GM23338 (cell line): ENCODE measurements around the gene CLSTN2. TPM values are rescaled to one million over a fixed set of nuclear protein-coding genes. Genes with fewer than 3 reads are reported as not detected.

Source experiments
- ATAC-seq: fragments of 200-7000 bp; cut with Tn5 transposase; 3 replicates; pipeline ENCODE4 v1.9.1; 2020
- DNase-seq: peaks from one replicate; pipeline ENCODE4 v3.0.0-alpha.2; 2015; ENCODE audit warnings: low spot score
- H2AFZ ChIP-seq: fragments of 200-600 bp; sonication (generic); 2 replicates; pipeline ENCODE4 v1.8.0; 2016; ENCODE audit warnings: antibody characterized with exemption, mild to moderate bottlenecking, moderate library complexity
- H3F3A ChIP-seq: fragments of 200-600 bp; sonication (generic); replicated peaks from 2 replicates; pipeline ENCODE4 v1.8.0; 2017; ENCODE audit warnings: antibody characterized with exemption, mixed run types, low read depth
- H3K27ac ChIP-seq: fragments of 200-600 bp; sonication (generic); 2 replicates; pipeline ENCODE4 v1.6.1; 2016; ENCODE audit warnings: low read depth
- H3K27me3 ChIP-seq: fragments of 200-600 bp; sonication (generic); 2 replicates; pipeline ENCODE4 v1.8.0; 2016; ENCODE audit warnings: mild to moderate bottlenecking, mixed run types, moderate library complexity; ENCODE audit not compliant: insufficient read depth
- H3K36me3 ChIP-seq: fragments of 200-600 bp; sonication (generic); 2 replicates; pipeline ENCODE4 v1.8.0; 2016; ENCODE audit warnings: mild to moderate bottlenecking; ENCODE audit not compliant: insufficient read depth
- H3K4me1 ChIP-seq: fragments of 200-600 bp; sonication (generic); 2 replicates; pipeline ENCODE4 v1.8.0; 2016; ENCODE audit warnings: mild to moderate bottlenecking, moderate library complexity; ENCODE audit not compliant: insufficient read depth
- H3K4me2 ChIP-seq: fragments of 200-600 bp; sonication (generic); 2 replicates; pipeline ENCODE4 v1.7.1; 2017; ENCODE audit warnings: mixed run types
- H3K4me3 ChIP-seq: fragments of 200-600 bp; sonication (generic); 2 replicates; pipeline ENCODE4 v1.6.1; 2016; ENCODE audit warnings: mixed run types
- H3K79me2 ChIP-seq: fragments of 200-600 bp; sonication (generic); replicated peaks from 2 replicates; pipeline ENCODE4 v1.8.0; 2017; ENCODE audit warnings: mild to moderate bottlenecking; ENCODE audit not compliant: insufficient read depth
- H3K9me2 ChIP-seq: fragments of 200-600 bp; sonication (generic); 2 replicates; pipeline ENCODE4 v1.8.0; 2017; ENCODE audit not compliant: insufficient read depth
- H4K20me1 ChIP-seq: fragments of 200-600 bp; sonication (generic); replicated peaks from 2 replicates; pipeline ENCODE4 v1.8.0; 2017; ENCODE audit warnings: mild to moderate bottlenecking; ENCODE audit not compliant: insufficient read depth
- H3K27ac Mint-ChIP-seq: 2 replicates; pipeline ENCODE4 v1.8.0; 2020; ENCODE audit warnings: inconsistent platforms, mild to moderate bottlenecking, moderate library complexity, mixed read lengths
- H3K27me3 Mint-ChIP-seq: 3 replicates; pipeline ENCODE4 v1.8.0; 2022; ENCODE audit warnings: low read depth, mild to moderate bottlenecking, moderate library complexity, mixed read lengths, inconsistent platforms; ENCODE audit not compliant: insufficient read depth, poor library complexity
- H3K36me3 Mint-ChIP-seq: 3 replicates; pipeline ENCODE4 v1.8.0; 2021; ENCODE audit warnings: low read depth, mild to moderate bottlenecking, inconsistent platforms, moderate library complexity, mixed read lengths
- H3K4me1 Mint-ChIP-seq: 3 replicates; pipeline ENCODE4 v1.8.0; 2020; ENCODE audit warnings: mild to moderate bottlenecking, inconsistent platforms, mixed read lengths
- H3K4me3 Mint-ChIP-seq: 3 replicates; pipeline ENCODE4 v1.8.0; 2021; ENCODE audit warnings: moderate library complexity, mild to moderate bottlenecking, inconsistent platforms, mixed read lengths
- H3K9me3 Mint-ChIP-seq: 3 replicates; pipeline ENCODE4 v1.8.0; 2020; ENCODE audit warnings: moderate library complexity, mild to moderate bottlenecking, inconsistent platforms, mixed read lengths
- CREB1 ChIP-seq: fragments of 250-450 bp; sonication (Bioruptor Pico); IDR thresholded peaks from 2 replicates; pipeline ENCODE4 v1.5.0; 2020; ENCODE audit warnings: low read depth, mild to moderate bottlenecking, moderate library complexity
- EZH2 ChIP-seq: fragments of 200-600 bp; sonication (generic); IDR thresholded peaks from one replicate; pipeline ENCODE4 v1.8.0; 2017; ENCODE audit warnings: antibody characterized with exemption, mild to moderate bottlenecking, low read depth; ENCODE audit not compliant: unreplicated experiment
- EZH2phosphoT487 ChIP-seq: fragments of 200-600 bp; sonication (generic); IDR thresholded peaks from one replicate; pipeline ENCODE4 v1.8.1; 2018; ENCODE audit warnings: antibody characterized with exemption; ENCODE audit not compliant: unreplicated experiment
- JUNB ChIP-seq: IDR thresholded peaks from one replicate; pipeline ENCODE4 v1.6.1; 2016; ENCODE audit warnings: antibody characterized with exemption; ENCODE audit not compliant: unreplicated experiment
- NANOG ChIP-seq: IDR thresholded peaks from 2 replicates; pipeline ENCODE4 v1.6.1; 2016; ENCODE audit warnings: antibody characterized with exemption, borderline replicate concordance
- POLR2AphosphoS5 ChIP-seq: IDR thresholded peaks from 2 replicates; pipeline ENCODE4 v1.6.1; 2016; ENCODE audit warnings: antibody characterized with exemption, low read depth
- STAT1 ChIP-seq: IDR thresholded peaks from one replicate; pipeline ENCODE4 v1.6.1; 2016; ENCODE audit warnings: antibody characterized with exemption; ENCODE audit not compliant: unreplicated experiment
- ZNF114 ChIP-seq: fragments of 250-450 bp; sonication (Bioruptor Pico); IDR thresholded peaks from 2 replicates; pipeline ENCODE4 v1.5.0; 2020; ENCODE audit warnings: mild to moderate bottlenecking, moderate library complexity
- ZNF331 ChIP-seq: fragments of 250-450 bp; sonication (Bioruptor Pico); IDR thresholded peaks from 2 replicates; pipeline ENCODE4 v1.5.0; 2020; ENCODE audit warnings: low read depth, mild to moderate bottlenecking, moderate library complexity
- polyA plus RNA-seq: library from polyadenylated mRNA; unstranded; fragments of >200 nt; fragmentation: Nextera tagmentation; extraction: Ambion mirVana; gene quantifications from 2 replicates; pipeline ENCODE4 v1.2.1, GENCODE V29; 2016
- total RNA-seq: library from RNA; depleted of rRNA; stranded (reverse); fragments of >200 nt; shearing (Covaris generic); gene quantifications from 2 replicates; pipeline ENCODE4 v1.2.3, GENCODE V29; 2014
- TF ChIP-seq, protein P1 (sequence below): IDR thresholded peaks from 2 replicates; pipeline ENCODE4 v1.6.1; 2016; ENCODE audit warnings: antibody characterized with exemption
- TF ChIP-seq, protein P2 (sequence below): fragments of 250-450 bp; sonication (Bioruptor Pico); IDR thresholded peaks from 2 replicates; pipeline ENCODE4 v1.5.0; 2020; ENCODE audit warnings: mild to moderate bottlenecking, moderate library complexity
- TF ChIP-seq, protein P3 (sequence below), 2 experiments: fragments of 200-600 bp in 1 of 2; sonication (generic) in 1 of 2; conservative IDR thresholded peaks; 2 replicates each; pipeline versions ENCODE4 v1.5.1 to v1.6.1; 2016 to 2017; ENCODE audit warnings: antibody characterized with exemption in 2 of 2, low read depth in 2 of 2, mild to moderate bottlenecking in 2 of 2, moderate library complexity in 1 of 2
- TF ChIP-seq, protein P4 (sequence below): IDR thresholded peaks from one replicate; pipeline ENCODE4 v1.6.1; 2018; ENCODE audit warnings: antibody characterized with exemption; ENCODE audit not compliant: unreplicated experiment

Gene CLSTN2
- total and polyA plus RNA-seq, 2 experiments from 2014 or later: 0.11 to 0.83 TPM

- Histone ChIP-seq H4K20me1 (no peaks in the 10 kb centered on the region; the same call in 1 of the 2 replicates), H3K36me3 (no peaks in the 10 kb centered on the region), H3K27me3 (no peaks in the 10 kb centered on the region), H3K4me1 (no peaks in the 10 kb centered on the region), H3K9me2 (no peaks in the 10 kb centered on the region), H2AFZ (no peak overlapping the region), H3K79me2 (no peaks in the 10 kb centered on the region), H3K4me2 (no peak overlapping the region), H3K27ac (no peak overlapping the region), H3F3A (no peaks in the 10 kb centered on the region), H3K4me3 (no peak overlapping the region)
- no peak overlapping the region for H3K27ac Mint-ChIP-seq
- H3K27me3 Mint-ChIP-seq: peaks cover 2% of the 10 kb centered on the region
- TF ChIP-seq, protein P1, sequence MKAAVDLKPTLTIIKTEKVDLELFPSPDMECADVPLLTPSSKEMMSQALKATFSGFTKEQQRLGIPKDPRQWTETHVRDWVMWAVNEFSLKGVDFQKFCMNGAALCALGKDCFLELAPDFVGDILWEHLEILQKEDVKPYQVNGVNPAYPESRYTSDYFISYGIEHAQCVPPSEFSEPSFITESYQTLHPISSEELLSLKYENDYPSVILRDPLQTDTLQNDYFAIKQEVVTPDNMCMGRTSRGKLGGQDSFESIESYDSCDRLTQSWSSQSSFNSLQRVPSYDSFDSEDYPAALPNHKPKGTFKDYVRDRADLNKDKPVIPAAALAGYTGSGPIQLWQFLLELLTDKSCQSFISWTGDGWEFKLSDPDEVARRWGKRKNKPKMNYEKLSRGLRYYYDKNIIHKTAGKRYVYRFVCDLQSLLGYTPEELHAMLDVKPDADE: no peak
- TF ChIP-seq, protein P2, sequence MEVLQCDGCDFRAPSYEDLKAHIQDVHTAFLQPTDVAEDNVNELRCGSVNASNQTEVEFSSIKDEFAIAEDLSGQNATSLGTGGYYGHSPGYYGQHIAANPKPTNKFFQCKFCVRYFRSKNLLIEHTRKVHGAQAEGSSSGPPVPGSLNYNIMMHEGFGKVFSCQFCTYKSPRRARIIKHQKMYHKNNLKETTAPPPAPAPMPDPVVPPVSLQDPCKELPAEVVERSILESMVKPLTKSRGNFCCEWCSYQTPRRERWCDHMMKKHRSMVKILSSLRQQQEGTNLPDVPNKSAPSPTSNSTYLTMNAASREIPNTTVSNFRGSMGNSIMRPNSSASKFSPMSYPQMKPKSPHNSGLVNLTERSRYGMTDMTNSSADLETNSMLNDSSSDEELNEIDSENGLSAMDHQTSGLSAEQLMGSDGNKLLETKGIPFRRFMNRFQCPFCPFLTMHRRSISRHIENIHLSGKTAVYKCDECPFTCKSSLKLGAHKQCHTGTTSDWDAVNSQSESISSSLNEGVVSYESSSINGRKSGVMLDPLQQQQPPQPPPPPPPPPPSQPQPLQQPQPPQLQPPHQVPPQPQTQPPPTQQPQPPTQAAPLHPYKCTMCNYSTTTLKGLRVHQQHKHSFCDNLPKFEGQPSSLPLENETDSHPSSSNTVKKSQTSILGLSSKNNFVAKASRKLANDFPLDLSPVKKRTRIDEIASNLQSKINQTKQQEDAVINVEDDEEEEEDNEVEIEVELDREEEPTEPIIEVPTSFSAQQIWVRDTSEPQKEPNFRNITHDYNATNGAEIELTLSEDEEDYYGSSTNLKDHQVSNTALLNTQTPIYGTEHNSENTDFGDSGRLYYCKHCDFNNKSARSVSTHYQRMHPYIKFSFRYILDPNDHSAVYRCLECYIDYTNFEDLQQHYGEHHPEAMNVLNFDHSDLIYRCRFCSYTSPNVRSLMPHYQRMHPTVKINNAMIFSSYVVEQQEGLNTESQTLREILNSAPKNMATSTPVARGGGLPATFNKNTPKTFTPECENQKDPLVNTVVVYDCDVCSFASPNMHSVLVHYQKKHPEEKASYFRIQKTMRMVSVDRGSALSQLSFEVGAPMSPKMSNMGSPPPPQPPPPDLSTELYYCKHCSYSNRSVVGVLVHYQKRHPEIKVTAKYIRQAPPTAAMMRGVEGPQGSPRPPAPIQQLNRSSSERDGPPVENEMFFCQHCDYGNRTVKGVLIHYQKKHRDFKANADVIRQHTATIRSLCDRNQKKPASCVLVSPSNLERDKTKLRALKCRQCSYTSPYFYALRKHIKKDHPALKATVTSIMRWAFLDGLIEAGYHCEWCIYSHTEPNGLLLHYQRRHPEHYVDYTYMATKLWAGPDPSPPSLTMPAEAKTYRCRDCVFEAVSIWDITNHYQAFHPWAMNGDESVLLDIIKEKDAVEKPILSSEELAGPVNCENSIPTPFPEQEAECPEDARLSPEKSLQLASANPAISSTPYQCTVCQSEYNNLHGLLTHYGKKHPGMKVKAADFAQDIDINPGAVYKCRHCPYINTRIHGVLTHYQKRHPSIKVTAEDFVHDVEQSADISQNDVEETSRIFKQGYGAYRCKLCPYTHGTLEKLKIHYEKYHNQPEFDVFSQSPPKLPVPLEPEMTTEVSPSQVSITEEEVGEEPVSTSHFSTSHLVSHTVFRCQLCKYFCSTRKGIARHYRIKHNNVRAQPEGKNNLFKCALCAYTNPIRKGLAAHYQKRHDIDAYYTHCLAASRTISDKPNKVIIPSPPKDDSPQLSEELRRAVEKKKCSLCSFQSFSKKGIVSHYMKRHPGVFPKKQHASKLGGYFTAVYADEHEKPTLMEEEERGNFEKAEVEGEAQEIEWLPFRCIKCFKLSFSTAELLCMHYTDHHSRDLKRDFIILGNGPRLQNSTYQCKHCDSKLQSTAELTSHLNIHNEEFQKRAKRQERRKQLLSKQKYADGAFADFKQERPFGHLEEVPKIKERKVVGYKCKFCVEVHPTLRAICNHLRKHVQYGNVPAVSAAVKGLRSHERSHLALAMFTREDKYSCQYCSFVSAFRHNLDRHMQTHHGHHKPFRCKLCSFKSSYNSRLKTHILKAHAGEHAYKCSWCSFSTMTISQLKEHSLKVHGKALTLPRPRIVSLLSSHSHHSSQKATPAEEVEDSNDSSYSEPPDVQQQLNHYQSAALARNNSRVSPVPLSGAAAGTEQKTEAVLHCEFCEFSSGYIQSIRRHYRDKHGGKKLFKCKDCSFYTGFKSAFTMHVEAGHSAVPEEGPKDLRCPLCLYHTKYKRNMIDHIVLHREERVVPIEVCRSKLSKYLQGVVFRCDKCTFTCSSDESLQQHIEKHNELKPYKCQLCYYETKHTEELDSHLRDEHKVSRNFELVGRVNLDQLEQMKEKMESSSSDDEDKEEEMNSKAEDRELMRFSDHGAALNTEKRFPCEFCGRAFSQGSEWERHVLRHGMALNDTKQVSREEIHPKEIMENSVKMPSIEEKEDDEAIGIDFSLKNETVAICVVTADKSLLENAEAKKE: no peak
- TF ChIP-seq EZH2phosphoT487: no peak
- TF ChIP-seq, protein P3, sequence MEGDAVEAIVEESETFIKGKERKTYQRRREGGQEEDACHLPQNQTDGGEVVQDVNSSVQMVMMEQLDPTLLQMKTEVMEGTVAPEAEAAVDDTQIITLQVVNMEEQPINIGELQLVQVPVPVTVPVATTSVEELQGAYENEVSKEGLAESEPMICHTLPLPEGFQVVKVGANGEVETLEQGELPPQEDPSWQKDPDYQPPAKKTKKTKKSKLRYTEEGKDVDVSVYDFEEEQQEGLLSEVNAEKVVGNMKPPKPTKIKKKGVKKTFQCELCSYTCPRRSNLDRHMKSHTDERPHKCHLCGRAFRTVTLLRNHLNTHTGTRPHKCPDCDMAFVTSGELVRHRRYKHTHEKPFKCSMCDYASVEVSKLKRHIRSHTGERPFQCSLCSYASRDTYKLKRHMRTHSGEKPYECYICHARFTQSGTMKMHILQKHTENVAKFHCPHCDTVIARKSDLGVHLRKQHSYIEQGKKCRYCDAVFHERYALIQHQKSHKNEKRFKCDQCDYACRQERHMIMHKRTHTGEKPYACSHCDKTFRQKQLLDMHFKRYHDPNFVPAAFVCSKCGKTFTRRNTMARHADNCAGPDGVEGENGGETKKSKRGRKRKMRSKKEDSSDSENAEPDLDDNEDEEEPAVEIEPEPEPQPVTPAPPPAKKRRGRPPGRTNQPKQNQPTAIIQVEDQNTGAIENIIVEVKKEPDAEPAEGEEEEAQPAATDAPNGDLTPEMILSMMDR (conservative IDR thresholded peaks at IDR 0.05; ENCODE audit: low read depth in 2 of 2): no peak
- no peak for TF ChIP-seq CREB1 (CRISPR knock-in tag)
- TF ChIP-seq ZNF331 (CRISPR knock-in tag): no peak
- no peak for TF ChIP-seq STAT1
- TF ChIP-seq JUNB: no peak
- TF ChIP-seq, protein P4, sequence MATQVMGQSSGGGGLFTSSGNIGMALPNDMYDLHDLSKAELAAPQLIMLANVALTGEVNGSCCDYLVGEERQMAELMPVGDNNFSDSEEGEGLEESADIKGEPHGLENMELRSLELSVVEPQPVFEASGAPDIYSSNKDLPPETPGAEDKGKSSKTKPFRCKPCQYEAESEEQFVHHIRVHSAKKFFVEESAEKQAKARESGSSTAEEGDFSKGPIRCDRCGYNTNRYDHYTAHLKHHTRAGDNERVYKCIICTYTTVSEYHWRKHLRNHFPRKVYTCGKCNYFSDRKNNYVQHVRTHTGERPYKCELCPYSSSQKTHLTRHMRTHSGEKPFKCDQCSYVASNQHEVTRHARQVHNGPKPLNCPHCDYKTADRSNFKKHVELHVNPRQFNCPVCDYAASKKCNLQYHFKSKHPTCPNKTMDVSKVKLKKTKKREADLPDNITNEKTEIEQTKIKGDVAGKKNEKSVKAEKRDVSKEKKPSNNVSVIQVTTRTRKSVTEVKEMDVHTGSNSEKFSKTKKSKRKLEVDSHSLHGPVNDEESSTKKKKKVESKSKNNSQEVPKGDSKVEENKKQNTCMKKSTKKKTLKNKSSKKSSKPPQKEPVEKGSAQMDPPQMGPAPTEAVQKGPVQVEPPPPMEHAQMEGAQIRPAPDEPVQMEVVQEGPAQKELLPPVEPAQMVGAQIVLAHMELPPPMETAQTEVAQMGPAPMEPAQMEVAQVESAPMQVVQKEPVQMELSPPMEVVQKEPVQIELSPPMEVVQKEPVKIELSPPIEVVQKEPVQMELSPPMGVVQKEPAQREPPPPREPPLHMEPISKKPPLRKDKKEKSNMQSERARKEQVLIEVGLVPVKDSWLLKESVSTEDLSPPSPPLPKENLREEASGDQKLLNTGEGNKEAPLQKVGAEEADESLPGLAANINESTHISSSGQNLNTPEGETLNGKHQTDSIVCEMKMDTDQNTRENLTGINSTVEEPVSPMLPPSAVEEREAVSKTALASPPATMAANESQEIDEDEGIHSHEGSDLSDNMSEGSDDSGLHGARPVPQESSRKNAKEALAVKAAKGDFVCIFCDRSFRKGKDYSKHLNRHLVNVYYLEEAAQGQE: no peak
- TF ChIP-seq NANOG: no peak
- no peak for TF ChIP-seq POLR2AphosphoS5
- no peak for TF ChIP-seq ZNF114 (CRISPR knock-in tag)
- no peak for TF ChIP-seq EZH2
- H3K36me3 Mint-ChIP-seq: no peaks in the 10 kb centered on the region
- H3K4me3 Mint-ChIP-seq: no peak overlapping the region
- DNase-seq: no peak
- ATAC-seq: no peak
- peaks cover 11% of the 10 kb centered on the region; the same call in 2 of the 3 replicates for H3K4me1 Mint-ChIP-seq
- H3K9me3 Mint-ChIP-seq: no peaks in the 10 kb centered on the region
These were observed 19.3 kb downstream of the CLSTN2 start for GRCh38 chr3:139954146-139954860.
